ENCODE measurements around the gene BIRC2. TPM values are rescaled to one million over a fixed set of nuclear protein-coding genes. Genes with fewer than 3 reads are reported as not detected.

BIRC2 gene
- total RNA-seq, 4 donors from 2014 or later, result 25.6 to 40.3 (median 33.5) TPM

- Histone ChIP-seq H3K27me3 (no peaks in the 10 kb centered on the region), H3K4me3 (no peak overlapping the region), H3K9me3 (no peaks in the 10 kb centered on the region), H3K36me3 (peaks cover 25 to 79% (median 48%) of the 10 kb centered on the region in 4 donors), H3K4me1 (peaks cover 0 to 21% (median 1%) of the 10 kb centered on the region in 4 donors), H3K27ac (replicated peaks in 1 of 4) (no peak overlapping the region)
- no peak for DNase-seq (ENCODE audit: extremely low spot score)
- 85% methylated on average over 3 of the region's 3 CpGs for WGBS
- intact Hi-C loops (cut with DNase I), result no loop called here
- TF ChIP-seq POLR2A (IDR thresholded peaks at IDR 0.05; ENCODE audit: low read depth), result no peak
- TF ChIP-seq EP300 (IDR thresholded peaks at IDR 0.05), result no peak
- TF ChIP-seq CTCF (IDR thresholded peaks at IDR 0.05), result no peak
- no peak for TF ChIP-seq POLR2AphosphoS5 (IDR thresholded peaks at IDR 0.05)
Observed at GRCh38 chr11:102383839-102384238, 36.8 kb downstream of the BIRC2 start.

GRCh38 chr11:102384419-102385079 lies 37.5 kb downstream of the BIRC2 start:
- Histone ChIP-seq H3K4me3 (no peak overlapping the region), H3K36me3 (peaks cover 23 to 79% (median 48%) of the 10 kb centered on the region in 4 donors), H3K4me1 (peaks cover 0 to 21% (median 1%) of the 10 kb centered on the region in 4 donors), H3K27ac (replicated peaks in 1 of 4) (no peak overlapping the region), H3K27me3 (no peaks in the 10 kb centered on the region), H3K9me3 (no peaks in the 10 kb centered on the region)
- 86% methylated on average over 15 of the region's 15 CpGs for whole genome bisulfite sequencing
- no peak for DNase-seq (ENCODE audit: extremely low spot score)
- intact Hi-C loops (cut with DNase I), result no loop called here
- TF ChIP-seq POLR2AphosphoS5 (IDR thresholded peaks at IDR 0.05), result no peak
- TF ChIP-seq POLR2A (IDR thresholded peaks at IDR 0.05; ENCODE audit: low read depth), result no peak
- TF ChIP-seq EP300 (IDR thresholded peaks at IDR 0.05), result no peak
- no peak for TF ChIP-seq CTCF (IDR thresholded peaks at IDR 0.05)

- intact Hi-C loops (cut with DNase I), result no loop called here
- H3K36me3 ChIP-seq, result peaks cover 20 to 72% (median 41%) of the 10 kb centered on the region in 4 donors
- 83% methylated on average over 5 of the region's 5 CpGs for WGBS
Observed at GRCh38 chr11:102385085-102386007, 38.3 kb downstream of the BIRC2 start.

GRCh38 chr11:102386136-102386734 lies 39.2 kb downstream of the BIRC2 start:
- Histone ChIP-seq H3K27me3 (no peaks in the 10 kb centered on the region), H3K27ac (replicated peaks in 1 of 4) (no peak overlapping the region), H3K4me1 (peaks cover 0 to 21% (median 8%) of the 10 kb centered on the region in 4 donors), H3K4me3 (no peak overlapping the region), H3K36me3 (peaks cover 20 to 71% (median 36%) of the 10 kb centered on the region in 4 donors), H3K9me3 (no peaks in the 10 kb centered on the region)
- intact Hi-C loops (cut with DNase I), result no loop called here
- no peak for DNase-seq (ENCODE audit: extremely low spot score)
- WGBS, result 85% methylated on average over 2 of the region's 2 CpGs
- no peak for TF ChIP-seq POLR2AphosphoS5 (IDR thresholded peaks at IDR 0.05)
- no peak for TF ChIP-seq EP300 (IDR thresholded peaks at IDR 0.05)
- TF ChIP-seq POLR2A (IDR thresholded peaks at IDR 0.05; ENCODE audit: low read depth), result no peak
- TF ChIP-seq CTCF (IDR thresholded peaks at IDR 0.05), result no peak

More at GRCh38 chr11:102385085-102386007, 38.3 kb downstream of the BIRC2 start:
- Histone ChIP-seq H3K4me3 (no peak overlapping the region), H3K9me3 (no peaks in the 10 kb centered on the region), H3K27me3 (no peaks in the 10 kb centered on the region), H3K27ac (replicated peaks in 1 of 4) (no peak overlapping the region), H3K4me1 (peaks cover 0 to 21% (median 1%) of the 10 kb centered on the region in 4 donors)
- DNase-seq (ENCODE audit: extremely low spot score), result no peak
- TF ChIP-seq EP300 (IDR thresholded peaks at IDR 0.05) (no peak), POLR2AphosphoS5 (IDR thresholded peaks at IDR 0.05) (no peak), CTCF (IDR thresholded peaks at IDR 0.05) (no peak), POLR2A (IDR thresholded peaks at IDR 0.05; ENCODE audit: low read depth) (no peak)
